Inferior parietal cortex (tissue), 1 donor: ENCODE data around the gene PARP4.
"Not testable (repeated sequence)": the region's sequence is repeated elsewhere in the genome, so short reads cannot be mapped to it uniquely, and the experiment has no call there.

Experiments
- DNase-seq: peaks from one replicate; pipeline ENCODE4 v3.0.0-alpha.2; 2016; ENCODE audit errors: extremely low spot score

Gene PARP4

DNA sequence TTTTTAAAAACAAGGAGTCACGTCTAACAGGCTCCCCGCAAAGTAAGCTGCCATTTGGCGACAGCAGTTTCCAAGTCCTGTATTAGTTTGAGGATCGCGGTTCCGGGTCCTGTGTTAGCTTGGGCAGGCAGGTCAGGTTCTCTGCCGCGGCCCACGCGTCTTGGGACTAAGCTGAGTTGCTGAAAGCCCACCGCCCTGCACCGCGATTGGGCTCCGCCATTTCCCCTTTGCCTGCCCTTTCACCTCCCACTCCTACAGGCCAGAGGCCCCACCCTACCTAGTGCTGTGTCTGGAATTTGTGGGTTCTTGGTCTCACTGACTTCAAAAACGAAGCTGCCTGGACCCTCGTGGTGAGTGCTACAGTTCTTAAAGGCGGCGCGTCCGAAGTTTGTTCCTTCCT, 6.8 kb downstream of the PARP4 start:
- no peak for DNase-seq

DNA sequence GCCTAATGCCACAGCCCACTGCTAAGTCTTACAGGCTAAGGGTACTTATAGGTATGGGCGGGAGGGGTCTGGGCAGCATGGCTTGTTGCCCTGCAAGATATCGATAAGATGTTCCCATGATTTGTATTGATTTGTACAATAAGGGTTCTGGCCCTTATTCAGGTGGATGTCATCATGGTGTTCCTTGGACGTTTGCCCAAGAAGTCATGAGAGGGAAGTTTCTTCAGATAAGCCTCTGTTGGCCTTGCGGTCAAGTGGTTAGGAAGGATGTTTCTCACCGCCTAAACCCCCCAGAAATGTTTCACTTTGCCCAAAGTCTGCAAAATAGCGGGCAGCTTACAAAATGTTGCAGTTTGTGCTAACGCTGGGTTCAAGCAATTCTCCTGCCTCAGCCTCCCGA, 7.3 kb downstream of the PARP4 start:
- no peak for DNase-seq

- no peak for DNase-seq
Observed at GRCh38 chr13:24503379-24503696, 9.2 kb downstream of the PARP4 start.

DNA sequence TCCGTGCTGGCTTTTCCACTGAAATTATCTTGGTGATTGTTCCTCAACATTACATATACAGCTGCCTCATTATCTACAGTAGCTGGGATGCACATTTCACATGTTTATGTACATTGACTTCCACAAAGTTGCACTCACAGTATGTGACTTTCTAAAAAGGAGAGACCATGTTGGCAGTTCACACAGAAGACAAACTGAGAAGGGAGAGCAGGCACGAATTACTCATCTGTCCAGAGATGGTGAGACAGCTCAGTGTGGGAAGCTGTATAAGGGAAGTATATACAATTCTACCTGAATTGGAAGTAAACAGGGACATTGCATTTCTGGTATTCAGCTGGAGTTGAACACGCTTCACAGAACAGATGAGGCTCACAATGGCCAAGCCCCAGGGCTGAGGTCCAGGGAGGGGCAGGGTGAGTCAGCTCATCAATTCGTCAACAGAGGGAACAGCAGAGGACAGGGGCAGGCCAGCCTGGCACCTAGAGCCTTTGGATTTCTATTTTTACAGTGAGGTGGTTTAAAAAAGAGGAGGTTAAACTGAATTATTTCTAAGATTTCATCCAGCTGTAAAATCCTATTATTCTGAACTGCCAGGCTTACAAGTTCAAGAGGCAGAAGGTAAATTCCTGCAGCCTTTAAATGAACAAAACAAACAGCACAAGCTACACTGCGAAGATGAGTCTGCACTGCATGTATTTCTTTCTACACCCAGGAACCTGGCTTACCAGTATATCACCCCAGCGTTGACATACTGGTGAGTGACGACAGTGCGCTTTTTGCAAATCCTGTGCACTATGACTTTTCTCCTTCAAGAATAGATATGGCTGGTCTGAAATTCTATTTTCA, 9.8 kb downstream of the PARP4 start:
- DNase-seq, result no peak

DNA sequence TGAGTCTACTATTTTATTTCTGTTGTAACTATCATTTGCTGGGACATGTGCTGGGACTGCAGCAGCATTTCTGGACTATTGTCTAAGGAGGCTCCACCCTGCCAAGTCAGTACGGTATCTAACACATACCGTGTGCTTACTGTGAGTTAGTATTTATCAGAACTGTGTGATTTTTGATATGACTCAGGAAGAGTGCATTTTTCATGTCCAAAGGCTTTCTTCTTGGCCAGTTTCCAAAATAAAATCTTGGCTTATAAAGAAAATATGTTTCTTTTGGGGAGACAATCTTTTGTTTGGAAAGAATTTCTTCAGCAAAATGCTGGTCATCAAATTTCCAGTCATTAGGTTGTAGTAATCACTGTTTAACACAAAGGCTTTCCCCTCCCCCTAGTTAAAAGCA, 11.6 kb downstream of the PARP4 start:
- DNase-seq, result no peak

DNA sequence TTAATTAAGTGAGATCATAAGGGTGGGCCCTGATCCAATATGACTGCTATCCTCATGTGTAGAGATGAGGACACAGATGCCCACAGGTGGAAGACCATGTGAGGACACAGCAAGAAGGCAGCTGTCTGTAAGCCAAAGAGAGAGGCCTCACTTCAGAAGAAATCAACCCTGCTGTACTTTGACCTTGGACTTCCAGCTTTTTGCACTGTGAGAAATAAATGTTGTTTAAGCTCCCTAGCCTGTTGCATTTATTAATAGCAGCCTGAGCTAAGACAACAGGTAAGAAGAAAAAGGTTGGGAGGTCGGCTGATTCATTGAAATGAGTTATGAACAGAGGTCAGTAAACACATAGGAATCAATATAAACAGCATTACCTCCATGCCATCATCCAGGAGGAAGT, 14.8 kb downstream of the PARP4 start:
- DNase-seq, result no peak

GRCh38 chr13:24496295-24496694, 16.3 kb downstream of the PARP4 start:
- not testable (repeated sequence) for DNase-seq

DNA sequence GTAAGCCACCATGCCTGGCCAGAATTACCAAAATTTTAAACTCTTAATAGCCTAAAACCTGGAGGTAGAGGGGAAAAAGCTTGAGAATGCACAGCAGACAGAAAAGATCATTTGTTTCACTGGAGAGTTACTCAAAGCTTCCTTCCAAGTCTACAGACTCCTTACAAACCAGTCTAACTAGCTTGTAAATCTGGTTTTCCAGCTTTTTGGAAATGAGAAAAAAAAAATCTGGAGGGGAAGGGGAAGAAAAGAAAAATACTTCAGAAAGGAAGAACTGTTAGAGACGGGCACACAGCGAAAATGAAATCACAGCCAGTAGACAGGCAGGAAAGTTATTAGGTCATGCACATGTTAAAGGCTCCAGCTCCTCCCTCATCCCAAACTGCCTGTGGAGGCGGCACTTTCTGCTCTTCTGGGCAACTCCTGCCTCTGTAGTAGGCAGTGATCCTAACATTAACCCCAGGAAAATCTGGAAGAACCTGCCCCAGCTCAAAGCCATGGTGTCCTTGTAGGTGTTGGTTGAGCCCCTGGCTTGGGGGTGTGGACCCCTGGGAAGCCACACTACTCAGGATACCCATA, 17.3 kb downstream of the PARP4 start:
- DNase-seq, result no peak

DNA sequence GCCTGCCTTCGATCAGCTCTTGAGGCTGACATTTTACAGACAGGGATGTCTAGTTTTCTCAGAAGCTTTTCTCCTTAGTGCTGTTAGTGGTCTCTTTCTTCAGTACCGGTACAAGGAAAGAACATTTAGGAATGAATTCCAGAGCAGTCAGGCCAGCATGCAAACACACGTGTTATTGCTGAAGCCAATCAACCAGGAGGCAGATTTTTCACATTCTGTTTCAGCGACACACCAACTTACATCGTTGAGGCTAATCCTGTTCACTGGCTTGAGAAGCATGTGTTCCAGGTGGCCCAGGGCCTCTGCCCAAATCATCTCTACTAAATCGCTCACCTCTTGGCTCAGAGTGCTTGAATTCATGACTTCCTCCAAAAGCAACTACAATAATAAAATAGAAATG, 19.2 kb downstream of the PARP4 start:
- no peak for DNase-seq

DNA sequence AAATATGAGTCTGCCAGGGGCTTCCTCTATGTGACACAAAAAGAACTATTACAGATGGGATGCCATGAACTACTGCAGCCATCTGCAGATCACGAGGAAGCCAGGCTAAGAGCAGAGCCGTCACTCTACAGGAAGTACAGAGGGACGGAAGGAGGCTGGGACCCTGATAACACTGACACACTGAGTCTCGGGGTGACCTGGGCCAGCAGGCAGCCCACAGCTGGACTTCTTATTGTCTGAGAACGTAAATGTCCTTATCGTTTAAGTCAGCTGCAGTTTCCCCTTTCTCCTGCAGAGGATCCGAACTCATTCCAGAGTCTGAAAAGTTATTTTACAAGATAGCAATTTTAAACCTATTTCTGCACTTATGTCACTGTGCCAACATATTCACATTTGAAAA, 20.7 kb downstream of the PARP4 start:
- no peak for DNase-seq

DNA sequence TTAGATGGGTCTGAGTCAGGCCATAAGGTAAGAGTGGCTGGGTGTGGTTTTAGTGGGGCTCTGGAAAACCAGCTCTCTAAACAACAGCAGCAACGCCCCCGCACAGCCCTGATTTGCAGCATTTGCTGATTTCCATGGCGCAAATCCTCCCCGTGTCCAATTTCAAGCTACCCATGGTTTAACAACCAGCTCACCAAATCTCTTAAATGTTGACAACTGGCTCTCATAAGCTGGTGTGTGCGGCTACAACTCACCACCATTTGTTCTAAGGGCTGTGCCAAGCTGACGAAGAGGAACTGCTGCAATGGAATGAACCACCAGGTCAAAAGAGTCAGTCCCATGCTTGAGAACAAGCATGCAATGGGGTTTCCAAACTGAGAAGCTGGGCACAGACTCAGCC, 22.9 kb downstream of the PARP4 start:
- no peak for DNase-seq

- DNase-seq, result not testable (repeated sequence)
Observed at GRCh38 chr13:24488092-24488491, 24.5 kb downstream of the PARP4 start.

DNA sequence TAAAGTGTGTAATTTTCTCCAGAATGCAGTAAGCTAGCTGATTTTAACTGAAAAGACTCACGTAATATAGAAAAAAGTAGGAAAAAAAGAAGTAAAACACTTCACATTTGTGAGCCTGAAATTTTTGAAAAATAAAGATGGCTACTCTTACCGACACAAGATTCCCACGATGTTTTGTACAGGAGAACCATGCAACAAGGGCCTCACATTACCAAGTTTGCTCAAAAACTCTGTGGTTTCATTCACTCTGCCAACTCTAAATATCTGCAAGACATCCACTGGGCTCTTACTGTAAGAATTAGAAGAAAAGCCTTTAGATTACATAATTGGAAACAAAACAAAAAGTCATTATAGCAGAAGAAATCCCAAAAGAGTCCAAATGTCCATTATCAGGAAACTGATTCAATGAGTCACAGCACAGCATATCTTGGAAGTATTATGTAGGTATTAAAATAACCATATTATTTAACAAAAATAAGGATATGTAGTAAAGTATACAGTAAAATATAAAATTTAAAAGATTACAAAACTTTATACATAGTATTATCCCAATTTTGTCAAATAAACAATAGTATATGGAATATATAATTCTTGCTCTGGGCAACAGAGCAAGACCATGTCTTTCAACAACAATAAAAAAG, 26.4 kb downstream of the PARP4 start:
- DNase-seq, result not testable (repeated sequence)

DNA sequence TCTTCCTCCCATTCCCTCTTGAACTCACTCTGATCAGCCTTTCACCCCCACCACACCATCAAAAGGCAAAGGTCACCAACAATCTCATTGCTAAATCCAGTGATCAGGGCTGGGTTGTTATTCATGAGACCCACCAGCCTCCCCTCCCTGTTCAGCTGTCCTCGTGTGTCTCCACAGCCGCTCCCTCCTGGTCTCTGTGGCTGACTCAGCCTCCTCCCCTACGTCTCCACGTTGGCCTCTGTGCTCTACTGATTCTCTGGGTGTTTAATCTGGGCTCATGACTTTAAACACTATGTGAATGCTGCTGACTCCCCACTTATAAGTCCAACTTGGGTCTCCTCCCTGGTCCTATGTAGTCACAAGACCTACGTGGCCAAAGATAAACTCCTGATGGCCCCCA, 38.9 kb downstream of the PARP4 start:
- no peak for DNase-seq

- DNase-seq, result not testable (repeated sequence)
Observed at GRCh38 chr13:24472129-24472528, 40.4 kb downstream of the PARP4 start.

GRCh38 chr13:24463078-24463477, 49.5 kb downstream of the PARP4 start:
- no peak for DNase-seq

DNA sequence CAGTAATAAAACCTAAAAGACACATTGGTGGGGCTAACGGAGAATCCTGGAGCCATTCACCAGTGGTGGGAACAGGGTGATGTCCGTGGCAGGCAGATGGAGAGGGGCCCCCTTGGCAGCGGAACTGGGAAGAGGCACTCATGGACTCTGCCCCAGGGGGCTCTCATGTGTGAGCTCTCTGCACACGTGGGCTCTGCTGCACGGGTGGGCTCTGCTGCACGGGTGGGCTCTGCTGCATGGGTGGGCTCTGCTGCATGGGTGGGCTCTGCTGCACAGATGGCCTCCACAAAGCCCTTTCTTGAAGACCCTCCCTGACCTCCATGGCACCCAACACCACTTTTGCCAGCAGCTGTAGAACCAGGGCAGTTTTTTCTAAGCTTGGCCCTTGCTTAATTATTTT, 52.3 kb downstream of the PARP4 start:
- DNase-seq, result no peak

DNA sequence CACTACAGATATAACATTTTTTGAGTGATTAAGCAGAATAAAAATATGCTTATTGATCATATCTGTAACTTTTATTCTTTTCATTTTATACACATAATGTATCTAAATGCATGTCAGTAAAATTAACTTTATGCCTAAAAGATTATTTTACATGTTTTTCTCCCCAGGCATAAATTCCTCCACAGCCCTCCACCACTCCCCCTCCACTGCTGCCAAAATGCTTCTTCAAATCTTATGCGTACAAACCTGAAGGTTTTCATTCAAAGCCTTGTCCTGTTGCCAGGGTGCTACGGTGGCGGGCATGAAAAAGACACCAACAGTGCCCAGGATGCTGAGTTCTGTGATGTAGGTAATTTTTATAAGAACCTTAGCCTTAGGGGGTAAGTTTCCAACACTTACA, 52.9 kb downstream of the PARP4 start:
- no peak for DNase-seq

DNA sequence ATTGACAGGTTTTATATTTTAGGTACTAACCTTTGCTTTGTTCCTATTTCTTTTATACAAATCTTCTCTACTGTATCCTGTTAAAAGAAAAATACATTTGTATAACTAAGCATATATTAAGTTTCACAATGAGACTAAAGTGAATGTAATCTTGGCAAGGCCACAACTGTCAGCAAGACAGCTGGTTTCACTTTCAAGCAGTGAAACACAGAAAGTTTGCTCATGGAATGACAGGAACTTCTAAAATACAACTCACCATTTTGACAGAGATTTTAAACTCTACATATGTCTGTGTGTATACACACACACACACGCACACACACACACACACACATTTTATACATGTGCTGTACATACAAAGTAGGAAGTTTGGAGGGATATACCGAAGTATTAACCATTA, 53.3 kb downstream of the PARP4 start:
- DNase-seq, result no peak

- no peak for DNase-seq
Observed at GRCh38 chr13:24458736-24459135, 53.8 kb downstream of the PARP4 start.

DNA sequence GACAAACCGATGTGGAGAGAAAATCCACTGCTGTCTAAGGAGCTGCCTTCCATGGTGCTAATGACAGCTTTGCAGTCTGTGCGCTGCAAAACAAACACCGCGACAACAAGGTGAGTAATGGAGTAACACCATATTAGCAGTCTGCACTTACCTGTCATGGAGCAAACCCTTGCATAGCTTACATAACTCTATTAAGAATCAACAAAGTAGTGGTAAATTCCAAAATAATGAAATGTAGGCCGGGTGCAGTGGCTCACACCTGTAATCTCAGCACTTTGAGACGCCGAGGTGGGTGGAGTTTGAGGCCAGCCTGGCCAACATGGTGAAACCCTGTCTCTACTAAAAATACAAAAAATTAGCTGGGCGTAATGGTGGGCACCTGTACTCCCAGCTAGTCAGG, 56.2 kb downstream of the PARP4 start:
- DNase-seq, result no peak

DNA sequence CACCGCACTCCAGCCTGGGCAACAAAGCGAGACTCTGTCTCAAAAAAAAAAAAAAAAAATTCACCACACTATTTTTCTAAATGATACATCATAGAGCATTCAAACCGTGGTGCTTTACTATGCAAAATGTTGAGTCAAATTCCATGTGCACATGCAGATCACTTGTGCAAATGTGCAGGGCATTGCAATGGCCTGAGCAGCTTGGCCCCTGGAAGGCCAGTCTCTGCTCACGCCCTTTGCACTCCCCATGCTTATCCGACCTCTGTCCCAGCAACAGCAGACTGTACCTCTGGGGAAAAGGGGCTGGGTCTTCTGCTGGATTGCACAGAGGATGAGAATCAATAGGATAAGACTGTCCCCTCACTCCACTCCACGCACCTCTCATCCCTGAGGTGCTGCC, 58.5 kb downstream of the PARP4 start:
- DNase-seq, result no peak

- DNase-seq, result no peak
Observed at GRCh38 chr13:24452044-24452443, 60.5 kb downstream of the PARP4 start.
